ENCODE results near the gene MTFR1L.

DNA sequence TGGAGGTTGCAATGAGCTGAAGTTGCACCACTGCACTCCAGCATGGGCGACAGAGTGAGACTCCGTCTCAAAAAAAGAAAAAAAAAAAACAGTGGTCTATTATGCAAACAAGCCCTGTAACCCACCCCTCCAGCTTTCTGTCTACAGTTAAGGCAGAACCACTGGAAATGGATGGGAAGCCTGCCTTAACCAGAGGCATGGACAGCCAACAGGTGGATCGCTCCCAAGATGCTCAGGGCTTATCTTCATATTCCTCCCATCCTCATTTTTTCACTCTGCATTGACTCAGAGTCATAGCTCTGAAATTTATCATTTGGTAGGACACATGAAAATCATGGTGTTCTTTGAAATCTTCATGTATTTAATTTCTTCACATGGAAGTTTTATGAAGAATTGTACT is 8.7 kb downstream of the MTFR1L start:
- TF ChIP-seq, protein P1, sequence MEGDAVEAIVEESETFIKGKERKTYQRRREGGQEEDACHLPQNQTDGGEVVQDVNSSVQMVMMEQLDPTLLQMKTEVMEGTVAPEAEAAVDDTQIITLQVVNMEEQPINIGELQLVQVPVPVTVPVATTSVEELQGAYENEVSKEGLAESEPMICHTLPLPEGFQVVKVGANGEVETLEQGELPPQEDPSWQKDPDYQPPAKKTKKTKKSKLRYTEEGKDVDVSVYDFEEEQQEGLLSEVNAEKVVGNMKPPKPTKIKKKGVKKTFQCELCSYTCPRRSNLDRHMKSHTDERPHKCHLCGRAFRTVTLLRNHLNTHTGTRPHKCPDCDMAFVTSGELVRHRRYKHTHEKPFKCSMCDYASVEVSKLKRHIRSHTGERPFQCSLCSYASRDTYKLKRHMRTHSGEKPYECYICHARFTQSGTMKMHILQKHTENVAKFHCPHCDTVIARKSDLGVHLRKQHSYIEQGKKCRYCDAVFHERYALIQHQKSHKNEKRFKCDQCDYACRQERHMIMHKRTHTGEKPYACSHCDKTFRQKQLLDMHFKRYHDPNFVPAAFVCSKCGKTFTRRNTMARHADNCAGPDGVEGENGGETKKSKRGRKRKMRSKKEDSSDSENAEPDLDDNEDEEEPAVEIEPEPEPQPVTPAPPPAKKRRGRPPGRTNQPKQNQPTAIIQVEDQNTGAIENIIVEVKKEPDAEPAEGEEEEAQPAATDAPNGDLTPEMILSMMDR (conservative IDR thresholded peaks at IDR 0.05 in 1 of 2, IDR thresholded peaks at IDR 0.05 in 1 of 2; ENCODE audit: extremely low read depth in 1 of 2, insufficient read depth in 1 of 2, low read depth in 1 of 2, low read length in 2 of 2), result no peak
- TF ChIP-seq EZH2 (IDR thresholded peaks at IDR 0.05; ENCODE audit: borderline replicate concordance, low read length), result no peak

Measured in mammary epithelial cell (primary cell).